Activated T-helper 2 cell treated with anti-CD3 and anti-CD28 coated beads, Interferon-gamma antibody, Interleukin-2, Interleukin-4, amounts not matched to agents 10 μg/mL and 5 μg/mL and 100 μg/mL, durations not matched to agents 14 hours and 24 hours and 36 hours (primary cell): ENCODE measurements around the gene LAPTM4A. TPM values are rescaled to one million over a fixed set of nuclear protein-coding genes. Genes with fewer than 3 reads are reported as not detected.

Source experiments
- DNase-seq: peaks from one replicate; pipeline ENCODE4 v3.0.0; 2021; ENCODE audit warnings: low spot score
- H3K27ac Mint-ChIP-seq: one replicate; pipeline ENCODE4 v1.8.0; 2021; ENCODE audit warnings: mixed read lengths
- H3K27me3 Mint-ChIP-seq: one replicate; pipeline ENCODE4 v1.8.0; 2021; ENCODE audit warnings: low read depth, mixed read lengths
- H3K36me3 Mint-ChIP-seq: one replicate; pipeline ENCODE4 v1.8.0; 2021; ENCODE audit warnings: low read depth, mixed read lengths
- H3K4me1 Mint-ChIP-seq: one replicate; pipeline ENCODE4 v1.8.0; 2021; ENCODE audit warnings: low read depth, mixed read lengths
- H3K4me3 Mint-ChIP-seq: one replicate; pipeline ENCODE4 v1.8.0; 2021; ENCODE audit warnings: low read depth, mild to moderate bottlenecking, moderate library complexity, mixed read lengths
- H3K9me3 Mint-ChIP-seq: one replicate; pipeline ENCODE4 v1.8.0; 2021; ENCODE audit warnings: mixed read lengths
- intact Hi-C: fragments of 100-400 bp; cut with micrococcal nuclease; formaldehyde crosslinking; loops from one replicate; pipeline ENCODE4 v1.15.1; 2023
- total RNA-seq: library from RNA; stranded (reverse); gene quantifications from 2 replicates; pipeline ENCODE4 v1.2.3, GENCODE V29; 2022

LAPTM4A gene
- total RNA-seq, 1 donor from 2014 or later, result 27.3 TPM

GRCh38 chr2:19993731-19994130, 57.7 kb downstream of the LAPTM4A start:
- H3K27me3 Mint-ChIP-seq, result peaks cover 47% of the 10 kb centered on the region

GRCh38 chr2:19991895-19992294, 59.5 kb downstream of the LAPTM4A start:
- Mint-ChIP-seq H3K27ac (no peak overlapping the region), H3K4me1 (peaks cover 18% of the 10 kb centered on the region), H3K4me3 (no peak overlapping the region), H3K9me3 (peaks cover 6% of the 10 kb centered on the region), H3K27me3 (peaks cover 41% of the 10 kb centered on the region), H3K36me3 (no peaks in the 10 kb centered on the region)
- intact Hi-C loops, result loop anchor here (2.0 kb wide), 1 partner anchor 91 kb away; the partner anchor contains the start of gene TTC32
- no peak for DNase-seq

More at GRCh38 chr2:19993731-19994130, 57.7 kb downstream of the LAPTM4A start:
- H3K9me3 Mint-ChIP-seq, result peaks cover 6% of the 10 kb centered on the region
- H3K36me3 Mint-ChIP-seq, result no peaks in the 10 kb centered on the region
- H3K4me3 Mint-ChIP-seq, result no peak overlapping the region
- peaks cover 15% of the 10 kb centered on the region for H3K4me1 Mint-ChIP-seq
- intact Hi-C loops, result no loop called here
- no peak for DNase-seq
- H3K27ac Mint-ChIP-seq, result no peak overlapping the region

GRCh38 chr2:19990416-19990728, 61.1 kb downstream of the LAPTM4A start:
- Mint-ChIP-seq H3K27me3 (peaks cover 29% of the 10 kb centered on the region), H3K4me3 (peak overlapping the region; percentile 87), H3K4me1 (peaks cover 18% of the 10 kb centered on the region), H3K36me3 (peaks cover 3% of the 10 kb centered on the region), H3K27ac (no peak overlapping the region), H3K9me3 (peaks cover 6% of the 10 kb centered on the region)
- DNase-seq, result no peak
- intact Hi-C loops, result loop anchor here (1.0 to 2.0 kb wide), 2 partner anchors 61 to 90 kb away; partner anchors contain the start of genes LAPTM4A and TTC32

GRCh38 chr2:19989667-19990415, 61.6 kb downstream of the LAPTM4A start, which contains the start of gene WDR35:
WDR35 (minus strand) TSS chr2:19990105; CDS start chr2:19990015, 90 bp downstream.
- intact Hi-C loops, result loop anchor here (1.0 to 2.0 kb wide), 2 partner anchors 61 to 89 kb away; partner anchors contain the start of genes LAPTM4A and TTC32
- Mint-ChIP-seq H3K27me3 (peaks cover 29% of the 10 kb centered on the region), H3K27ac (peak within 1 kb of the TSS; percentile 70), H3K4me3 (peak within 1 kb of the TSS; percentile 87), H3K36me3 (peaks cover 3% of the 10 kb centered on the region), H3K4me1 (peaks cover 18% of the 10 kb centered on the region), H3K9me3 (peaks cover 6% of the 10 kb centered on the region)
- DNase-seq, result peak; percentile 90

GRCh38 chr2:19989342-19989666, 62.1 kb downstream of the LAPTM4A start:
- intact Hi-C loops, result no loop called here
- Mint-ChIP-seq H3K36me3 (peaks cover 3% of the 10 kb centered on the region), H3K4me1 (peaks cover 18% of the 10 kb centered on the region), H3K9me3 (peaks cover 6% of the 10 kb centered on the region), H3K27ac (peak overlapping the region; percentile 70), H3K4me3 (peak overlapping the region; percentile 87), H3K27me3 (peaks cover 24% of the 10 kb centered on the region)
- DNase-seq, result no peak

- Mint-ChIP-seq H3K9me3 (peaks cover 6% of the 10 kb centered on the region), H3K27me3 (peaks cover 19% of the 10 kb centered on the region), H3K4me1 (peaks cover 18% of the 10 kb centered on the region), H3K36me3 (peaks cover 3% of the 10 kb centered on the region), H3K4me3 (peak overlapping the region; percentile 87), H3K27ac (no peak overlapping the region)
- intact Hi-C loops, result no loop called here
- no peak for DNase-seq
Measured at GRCh38 chr2:19988600-19988999, 62.8 kb downstream of the LAPTM4A start.

- H3K36me3 Mint-ChIP-seq, result peaks cover 3% of the 10 kb centered on the region
- H3K4me1 Mint-ChIP-seq, result peaks cover 20% of the 10 kb centered on the region
- intact Hi-C loops, result no loop called here
- peaks cover 12% of the 10 kb centered on the region for H3K27me3 Mint-ChIP-seq
- H3K27ac Mint-ChIP-seq, result no peak overlapping the region
- no peak overlapping the region for H3K4me3 Mint-ChIP-seq
- H3K9me3 Mint-ChIP-seq, result peaks cover 6% of the 10 kb centered on the region
- DNase-seq, result no peak
Measured at GRCh38 chr2:19987936-19988335, 63.5 kb downstream of the LAPTM4A start.

Other genes with a start within 250 kb of the LAPTM4A start
- gene TTC32, start 149.6 kb downstream of the LAPTM4A start, total RNA-seq, result 14.8 TPM in 2 replicates
- gene WDR35, start 61.5 kb downstream of the LAPTM4A start, total RNA-seq, result 7.5 and 7.6 TPM in 2 replicates
- not detected in 2 replicates for gene MATN3, start 39.0 kb downstream of the LAPTM4A start, total RNA-seq
- gene SDC1, start 173.5 kb upstream of the LAPTM4A start, total RNA-seq, result 0.59 and 0.62 TPM in 2 replicates